BLaER1 treated with 17β-estradiol and CSF1 and Interleukin-3, amounts not matched to agents 10 nM and 100 nM (cell line): ENCODE data around the gene ACVRL1.

Experiments used
- H3K27ac ChIP-seq, 11 experiments: shearing (Covaris generic); formaldehyde crosslinking; 2 replicates each; pipeline ENCODE4 v1.8.1; 2022
- H3K27me3 ChIP-seq, 11 experiments: shearing (Covaris generic); formaldehyde crosslinking; 2 replicates each; pipeline ENCODE4 v1.8.1; 2022
- H3K36me3 ChIP-seq, 11 experiments: shearing (Covaris generic); formaldehyde crosslinking; 2 replicates each; pipeline ENCODE4 v1.8.1; 2022
- H3K4me1 ChIP-seq, 10 experiments: shearing (Covaris generic); formaldehyde crosslinking; 2 replicates each; pipeline ENCODE4 v1.8.1; 2022
- H3K4me2 ChIP-seq, 11 experiments: shearing (Covaris generic); formaldehyde crosslinking; 2 replicates each; pipeline ENCODE4 v1.8.1; 2022
- H3K4me3 ChIP-seq, 10 experiments: shearing (Covaris generic); formaldehyde crosslinking; 2 replicates each; pipeline ENCODE4 v1.8.1; 2022
- H3K9ac ChIP-seq, 11 experiments: shearing (Covaris generic); formaldehyde crosslinking; 2 replicates each; pipeline ENCODE4 v1.8.1; 2022
- H3K9me3 ChIP-seq, 11 experiments: shearing (Covaris generic); formaldehyde crosslinking; replicated peaks in 1 of 11; 2 replicates each; pipeline ENCODE4 v1.8.1; 2022
- H4K20me1 ChIP-seq, 11 experiments: shearing (Covaris generic); formaldehyde crosslinking; 2 replicates each; pipeline ENCODE4 v1.8.1; 2022
- Cebpa-rat ChIP-seq, 11 experiments: shearing (Covaris generic); IDR thresholded peaks; 2 replicates each; pipeline ENCODE4 v1.8.1; 2022

The ACVRL1 gene

DNA sequence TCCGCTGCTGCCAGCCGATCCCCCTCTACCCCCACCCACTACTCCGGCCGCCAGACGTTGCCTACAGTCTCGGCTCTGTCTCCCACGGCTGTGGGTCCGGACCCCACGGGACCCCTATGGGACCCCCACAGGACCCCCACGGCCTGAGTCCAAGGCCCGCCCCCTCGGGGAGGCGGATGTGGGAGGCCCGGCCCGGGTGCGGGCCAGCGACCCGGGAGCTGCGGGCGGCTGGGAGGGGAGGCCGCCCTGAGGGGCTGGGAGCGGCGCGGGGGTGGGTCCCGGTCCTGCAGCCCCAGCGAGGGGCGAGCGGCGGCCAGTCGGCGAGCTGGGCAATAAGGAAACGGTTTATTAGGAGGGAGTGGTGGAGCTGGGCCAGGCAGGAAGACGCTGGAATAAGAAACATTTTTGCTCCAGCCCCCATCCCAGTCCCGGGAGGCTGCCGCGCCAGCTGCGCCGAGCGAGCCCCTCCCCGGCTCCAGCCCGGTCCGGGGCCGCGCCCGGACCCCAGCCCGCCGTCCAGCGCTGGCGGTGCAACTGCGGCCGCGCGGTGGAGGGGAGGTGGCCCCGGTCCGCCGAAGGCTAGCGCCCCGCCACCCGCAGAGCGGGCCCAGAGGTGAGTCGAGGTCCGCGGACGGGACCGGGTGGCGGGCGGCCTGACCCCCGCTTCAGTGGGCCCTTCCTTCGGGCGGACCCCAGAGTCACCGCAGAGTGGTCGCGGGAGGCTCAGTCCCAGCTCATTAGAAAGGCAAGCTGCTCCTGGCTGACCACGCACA is at the start of gene ACVRL1:
ACVRL1 (plus strand) TSS at position 422 of the 773 bp plus-strand sequence. CDS start 4,971 bp downstream, outside the sequence.
- Histone ChIP-seq H3K36me3 (no peaks in the 10 kb centered on the region), H3K27me3 (peaks cover 13 to 43% (median 31%) of the 10 kb centered on the region in 11 experiments), H3K9ac (peak within 1 kb of the TSS in 2 of 11 experiments; percentile 15 to 22; a peak in 2 of 22 replicates), H3K4me2 (peak within 1 kb of the TSS in 5 of 11 experiments; percentile 54 to 83 (median 70); a peak in 9 of 22 replicates), H3K4me3 (no peak within 1 kb of the TSS; a peak in 2 of 20 replicates), H3K27ac (peak within 1 kb of the TSS in 2 of 11 experiments; percentile 31 to 32; a peak in 3 of 22 replicates), H3K4me1 (peaks cover 23 to 70% (median 44%) of the 10 kb centered on the region in 10 experiments), H4K20me1 (no peaks in the 10 kb centered on the region), H3K9me3 (peaks cover 0 to 4% (median 0%) of the 10 kb centered on the region in 11 experiments; a peak in 2 of 22 replicates)
- TF ChIP-seq Cebpa-rat (IDR thresholded peaks at IDR 0.05) = no peak

DNA sequence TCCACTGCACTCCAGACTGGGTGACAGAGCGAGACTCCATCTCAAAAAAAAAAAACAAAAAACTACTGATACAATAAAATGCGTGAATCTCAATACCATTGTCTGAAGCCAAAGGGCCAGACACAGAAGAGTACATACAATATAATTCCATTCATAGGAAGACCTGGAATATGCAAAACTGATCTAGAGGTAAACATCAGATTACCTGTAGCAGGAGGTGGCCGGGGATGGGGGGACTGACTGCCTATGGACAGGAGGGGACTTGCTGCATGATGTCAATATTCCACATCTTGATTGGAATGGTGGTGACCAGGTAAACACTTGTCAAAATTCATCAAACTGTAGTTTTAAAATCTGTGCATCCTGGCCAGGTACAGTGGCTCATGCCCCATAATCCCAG is 46.3 kb upstream of the ACVRL1 start:
- Histone ChIP-seq H3K4me3 (no peak overlapping the region), H3K27me3 (peaks cover 6 to 23% (median 17%) of the 10 kb centered on the region in 11 experiments; a peak in 19 of 22 replicates), H3K4me1 (peaks cover 34 to 37% (median 35%) of the 10 kb centered on the region in 10 experiments), H3K36me3 (no peaks in the 10 kb centered on the region), H3K4me2 (no peak overlapping the region), H3K9ac (no peak overlapping the region), H3K9me3 (no peaks in the 10 kb centered on the region), H3K27ac (no peak overlapping the region), H4K20me1 (no peaks in the 10 kb centered on the region; a peak in 1 of 22 replicates)
- no peak for TF ChIP-seq Cebpa-rat (IDR thresholded peaks at IDR 0.05)

DNA sequence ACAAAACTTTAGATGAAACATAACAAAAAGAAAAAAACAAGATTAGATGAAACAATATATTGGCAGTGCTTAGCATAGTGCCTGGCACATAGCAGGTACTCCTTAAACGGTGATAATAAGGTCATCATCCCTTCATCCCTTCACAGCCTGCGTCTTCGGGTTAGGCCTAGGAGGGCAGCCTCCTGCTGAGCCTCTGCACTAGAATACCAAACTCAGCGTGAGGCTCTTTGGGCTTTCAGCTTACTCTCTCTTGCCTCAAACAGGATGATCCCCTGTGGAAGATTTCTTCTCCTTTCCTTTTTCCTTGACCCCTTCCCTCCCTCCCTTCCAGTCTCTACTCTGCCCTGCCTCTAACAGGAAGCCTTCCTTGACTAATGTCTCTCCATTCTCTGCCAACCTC is 44.4 kb upstream of the ACVRL1 start:
- Histone ChIP-seq H3K9me3 (no peaks in the 10 kb centered on the region), H3K4me1 (peaks cover 34 to 57% (median 52%) of the 10 kb centered on the region in 10 experiments), H3K9ac (peak overlapping the region in 1 of 11 experiments; percentile 39; a peak in 4 of 22 replicates), H4K20me1 (no peaks in the 10 kb centered on the region; a peak in 1 of 22 replicates), H3K27ac (peak overlapping the region in 4 of 11 experiments; percentile 47 to 69 (median 60); a peak in 8 of 22 replicates), H3K36me3 (no peaks in the 10 kb centered on the region), H3K27me3 (peaks cover 13 to 36% (median 22%) of the 10 kb centered on the region in 11 experiments; a peak in 21 of 22 replicates), H3K4me3 (peak overlapping the region in 2 of 10 experiments; percentile 5 to 49; a peak in 1 of 20 replicates), H3K4me2 (peak overlapping the region; percentile 81 to 99 (median 93))
- no peak for TF ChIP-seq Cebpa-rat (IDR thresholded peaks at IDR 0.05)

DNA sequence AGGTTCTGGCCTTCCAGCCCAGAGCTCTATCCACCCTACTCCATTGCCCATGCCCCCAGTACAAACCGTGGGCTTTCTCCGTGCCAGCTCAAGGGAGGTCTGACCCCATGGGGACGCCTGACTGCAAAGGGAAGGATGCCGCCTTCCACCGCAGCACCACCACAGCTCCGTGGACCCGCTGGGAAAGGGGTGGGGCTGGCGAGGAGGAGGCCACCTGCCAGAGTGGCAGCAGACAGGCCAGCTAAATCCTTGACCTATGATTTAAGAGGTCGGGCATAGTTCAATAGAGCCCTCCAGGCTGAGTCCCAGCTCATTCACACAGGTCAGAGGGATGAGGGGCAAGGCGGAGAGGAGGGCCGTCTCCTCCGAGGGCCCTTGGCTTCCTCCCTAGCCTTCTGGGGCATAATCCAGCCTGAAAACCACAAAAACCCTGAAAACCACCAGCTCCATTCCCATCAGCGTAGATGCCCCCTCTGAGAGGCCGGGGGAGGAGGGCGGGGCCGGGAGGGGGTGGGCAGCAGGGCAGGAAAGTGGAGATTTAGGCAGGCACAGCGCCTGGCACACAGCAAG is 43.9 kb upstream of the ACVRL1 start:
- H3K27me3 ChIP-seq = peaks cover 18 to 41% (median 27%) of the 10 kb centered on the region in 11 experiments
- peak overlapping the region in 6 of 11 experiments; percentile 54 to 69 (median 61); a peak in 10 of 22 replicates for H3K27ac ChIP-seq
- H3K9me3 ChIP-seq = no peaks in the 10 kb centered on the region
- peak overlapping the region in 9 of 11 experiments; percentile 6 to 70 (median 54); a peak in 13 of 22 replicates for H3K9ac ChIP-seq
- H3K4me1 ChIP-seq = peaks cover 39 to 62% (median 57%) of the 10 kb centered on the region in 10 experiments
- H4K20me1 ChIP-seq = no peaks in the 10 kb centered on the region; a peak in 1 of 22 replicates
- no peak for TF ChIP-seq Cebpa-rat (IDR thresholded peaks at IDR 0.05)
- peak overlapping the region; percentile 81 to 99 (median 93) for H3K4me2 ChIP-seq
- H3K36me3 ChIP-seq = no peaks in the 10 kb centered on the region
- peak overlapping the region in 6 of 10 experiments; percentile 43 to 64 (median 50); a peak in 7 of 20 replicates for H3K4me3 ChIP-seq

DNA sequence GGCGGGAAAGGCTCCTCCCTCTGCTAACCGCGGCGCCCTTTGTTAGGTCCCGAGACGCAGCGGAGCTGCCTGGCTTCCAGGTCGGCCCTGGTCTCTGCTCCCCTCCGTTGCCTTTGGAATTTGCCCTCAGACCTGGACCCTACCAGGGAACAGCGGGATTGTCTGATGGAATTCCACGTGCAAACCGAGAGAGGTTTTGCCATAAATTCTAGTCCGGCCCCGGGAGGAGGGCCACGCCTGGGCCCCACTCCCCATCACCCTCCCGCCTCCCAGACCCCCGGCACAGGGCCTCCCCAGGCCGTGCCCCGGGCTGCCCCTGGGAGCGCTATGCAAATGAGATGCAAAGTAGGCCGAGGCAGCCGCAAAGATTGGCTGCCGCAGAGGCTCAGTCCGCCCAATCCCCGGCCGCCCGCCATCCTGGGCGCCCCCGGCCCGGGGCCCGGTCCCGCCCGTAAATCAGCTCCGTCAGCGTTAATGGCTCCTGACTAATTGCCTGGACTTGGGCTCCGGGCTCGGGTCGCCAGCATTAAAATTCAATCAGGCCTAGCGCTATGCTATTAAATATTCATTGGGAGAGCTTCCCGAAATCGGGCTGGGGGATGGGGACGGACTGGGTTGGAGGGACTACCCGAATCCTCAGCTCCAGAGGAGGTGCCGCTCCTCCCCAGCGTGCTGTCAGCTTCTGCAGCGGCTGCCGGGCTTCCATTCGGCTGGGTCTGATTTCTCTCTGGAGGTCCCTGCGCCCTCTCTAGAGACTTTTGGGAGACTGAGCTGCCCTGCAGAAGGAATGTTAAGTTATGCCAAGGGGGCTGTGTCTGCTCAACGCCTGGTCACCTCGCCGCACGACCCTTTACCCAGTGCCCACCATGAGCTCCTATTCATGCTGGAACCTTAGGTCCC is 43.1 kb upstream of the ACVRL1 start:
- Histone ChIP-seq H3K9me3 (no peaks in the 10 kb centered on the region), H3K27me3 (peaks cover 25 to 48% (median 34%) of the 10 kb centered on the region in 11 experiments), H3K4me1 (peaks cover 46 to 69% (median 64%) of the 10 kb centered on the region in 10 experiments), H3K4me2 (peak overlapping the region; percentile 81 to 99 (median 93)), H3K9ac (peak overlapping the region in 9 of 11 experiments; percentile 47 to 70 (median 54); a peak in 16 of 22 replicates), H3K36me3 (no peaks in the 10 kb centered on the region), H4K20me1 (no peaks in the 10 kb centered on the region; a peak in 1 of 22 replicates), H3K4me3 (peak overlapping the region; percentile 23 to 64 (median 48)), H3K27ac (peak overlapping the region in 7 of 11 experiments; percentile 32 to 69 (median 60); a peak in 13 of 22 replicates)
- TF ChIP-seq Cebpa-rat (IDR thresholded peaks at IDR 0.05) = no peak

DNA sequence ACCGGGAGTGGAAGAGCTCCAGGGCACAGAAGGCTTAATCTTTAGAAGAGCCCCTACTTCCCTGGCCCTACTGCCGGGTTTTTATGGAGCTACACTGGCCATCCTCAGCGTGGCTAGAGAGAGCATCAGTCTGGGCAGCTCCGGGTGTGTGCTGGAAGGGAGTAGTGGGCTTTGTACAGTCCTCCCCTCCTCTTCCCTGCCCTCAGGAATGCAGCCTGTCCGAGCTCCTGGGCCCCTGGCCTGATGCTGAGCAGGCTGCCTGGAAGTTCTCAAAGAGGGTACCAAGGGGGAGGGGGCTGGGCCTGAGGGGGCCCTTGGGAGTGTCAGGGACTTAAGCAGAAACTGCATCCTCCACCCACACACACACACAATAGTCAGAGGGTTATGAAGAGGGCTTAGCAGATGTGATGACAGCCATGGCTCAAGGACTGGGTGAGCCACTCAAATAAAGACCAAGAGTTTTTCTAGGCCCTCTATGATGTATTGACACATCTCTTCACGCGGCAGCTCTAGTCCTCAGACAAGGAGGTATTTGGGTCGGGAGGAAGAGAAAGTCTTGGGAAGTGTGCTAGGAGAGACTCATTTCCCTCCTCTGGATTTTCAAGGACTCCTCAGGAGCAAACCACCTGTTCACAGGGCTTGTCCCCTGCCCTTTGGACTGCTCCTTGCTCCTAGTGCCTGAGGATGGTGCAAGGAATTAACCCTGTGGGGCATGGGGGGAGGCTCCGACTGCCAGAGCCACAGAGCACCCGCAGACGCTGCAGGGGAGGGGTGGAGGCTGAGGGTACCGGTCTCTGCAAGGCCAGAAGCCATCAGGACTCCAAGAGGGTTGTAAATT is 42.3 kb upstream of the ACVRL1 start:
- Histone ChIP-seq H3K4me1 (peaks cover 55 to 78% (median 73%) of the 10 kb centered on the region in 10 experiments), H3K9me3 (no peaks in the 10 kb centered on the region), H3K4me3 (peak overlapping the region in 9 of 10 experiments; percentile 23 to 64 (median 48); a peak in 14 of 20 replicates), H4K20me1 (no peaks in the 10 kb centered on the region; a peak in 1 of 22 replicates), H3K36me3 (no peaks in the 10 kb centered on the region), H3K27me3 (peaks cover 27 to 55% (median 42%) of the 10 kb centered on the region in 11 experiments), H3K9ac (peak overlapping the region in 8 of 11 experiments; percentile 19 to 70 (median 57); a peak in 10 of 22 replicates), H3K4me2 (peak overlapping the region; percentile 81 to 99 (median 93)), H3K27ac (peak overlapping the region in 1 of 11 experiments; percentile 69; a peak in 1 of 22 replicates)
- no peak for TF ChIP-seq Cebpa-rat (IDR thresholded peaks at IDR 0.05)

DNA sequence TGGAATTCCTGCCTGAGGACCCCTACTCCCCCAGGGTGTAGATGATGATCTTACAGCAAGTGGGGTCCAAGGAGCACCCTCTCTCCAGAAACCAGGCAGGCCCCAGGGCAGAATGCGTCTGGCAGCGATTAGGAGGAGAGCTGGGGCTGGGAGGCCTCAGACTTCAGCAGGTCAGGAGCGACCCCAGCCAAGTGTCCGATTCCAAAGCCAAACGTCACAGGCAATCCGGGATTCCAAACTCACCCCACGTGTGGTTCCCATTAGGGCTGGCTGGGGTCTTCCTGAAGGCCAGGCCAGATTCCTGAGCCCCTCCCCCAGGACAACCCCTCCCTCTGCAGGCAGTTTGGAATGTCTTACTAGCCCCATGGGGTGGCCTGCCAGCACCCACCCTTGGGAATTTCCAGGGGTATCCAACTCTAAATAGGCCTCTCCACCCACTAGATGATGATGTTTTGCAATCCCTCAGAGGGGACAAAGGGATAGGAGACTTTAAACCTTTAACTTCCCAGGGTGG is 41.5 kb upstream of the ACVRL1 start:
- Histone ChIP-seq H3K27me3 (peaks cover 27 to 55% (median 42%) of the 10 kb centered on the region in 11 experiments), H3K4me2 (peak overlapping the region; percentile 81 to 99 (median 93); a peak in 20 of 22 replicates), H3K27ac (no peak overlapping the region), H3K4me1 (peaks cover 63 to 85% (median 81%) of the 10 kb centered on the region in 10 experiments), H3K9me3 (no peaks in the 10 kb centered on the region), H3K4me3 (no peak overlapping the region), H3K9ac (no peak overlapping the region), H4K20me1 (no peaks in the 10 kb centered on the region; a peak in 1 of 22 replicates), H3K36me3 (no peaks in the 10 kb centered on the region)
- no peak for TF ChIP-seq Cebpa-rat (IDR thresholded peaks at IDR 0.05)
